D341Med (cell line): ENCODE data around the gene RGS17.
A peak's percentile ranks its signal among the peaks of the same experiment; 100 is the strongest.
"Not testable (repeated sequence)": the region's sequence is repeated elsewhere in the genome, so short reads cannot be mapped to it uniquely, and the experiment has no call there.

ENCODE experiments used
- DNase-seq: peaks from one replicate; pipeline ENCODE4 v3.0.0; 2012; ENCODE audit warnings: low spot score

The RGS17 gene

DNA sequence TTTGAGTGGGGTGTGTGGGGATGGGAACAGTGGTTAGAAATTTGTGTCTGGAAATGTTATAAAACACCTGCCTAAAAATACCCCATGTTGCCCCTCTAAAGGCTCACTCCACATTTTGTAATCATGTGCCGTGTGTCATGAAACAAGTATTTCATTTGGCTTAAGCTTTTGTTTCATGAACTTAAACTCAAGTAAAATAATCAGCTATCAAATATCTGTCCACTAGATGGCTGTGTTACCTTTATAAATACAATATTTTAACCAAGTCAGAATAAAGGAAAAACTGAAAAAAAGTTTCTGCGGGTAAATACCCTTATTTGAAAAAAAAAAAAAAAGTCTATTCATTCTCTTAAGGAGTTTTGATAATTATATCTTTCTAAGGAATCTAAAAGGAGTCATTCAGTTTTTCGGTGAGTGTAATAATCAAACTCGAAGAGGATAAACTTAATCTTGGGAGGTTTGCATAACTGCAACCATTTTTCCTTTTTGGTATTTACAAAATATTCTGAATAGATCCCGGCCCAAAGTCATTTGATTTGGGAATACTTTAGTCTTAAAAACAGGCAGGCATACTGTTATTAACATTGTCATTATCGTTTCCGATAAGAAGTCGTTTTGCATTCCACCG lies 98.7 kb downstream of the RGS17 start:
- DNase-seq = no peak

DNA sequence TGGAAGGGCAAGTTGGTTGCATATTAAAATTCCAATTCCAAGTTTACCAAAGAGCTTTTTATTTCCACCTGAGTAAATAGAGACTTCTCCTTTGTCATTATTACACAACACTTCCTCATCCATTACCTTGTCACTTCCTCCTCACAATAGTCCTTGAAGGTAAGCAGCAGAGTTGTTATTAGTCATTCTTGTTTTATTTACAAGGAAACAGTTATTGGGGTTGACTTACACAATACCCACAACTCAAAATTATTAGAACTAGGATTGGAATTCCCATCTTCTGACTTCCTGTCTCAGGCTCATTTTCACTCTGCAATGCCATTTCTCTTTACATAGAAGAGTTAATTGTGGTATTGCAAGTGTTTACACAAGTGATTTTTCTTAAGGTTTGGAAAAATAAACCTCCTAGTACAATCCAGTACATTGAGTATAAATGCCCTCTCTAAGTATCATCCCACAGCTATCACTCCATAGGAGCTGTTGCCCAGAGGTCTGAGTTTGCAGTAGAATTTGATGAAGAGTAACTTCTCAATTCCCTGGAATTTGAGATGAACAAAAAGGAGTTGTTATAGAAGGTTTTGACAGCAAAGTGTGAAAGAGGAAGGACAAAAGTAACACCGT lies 99.6 kb downstream of the RGS17 start:
- DNase-seq = no peak

DNA sequence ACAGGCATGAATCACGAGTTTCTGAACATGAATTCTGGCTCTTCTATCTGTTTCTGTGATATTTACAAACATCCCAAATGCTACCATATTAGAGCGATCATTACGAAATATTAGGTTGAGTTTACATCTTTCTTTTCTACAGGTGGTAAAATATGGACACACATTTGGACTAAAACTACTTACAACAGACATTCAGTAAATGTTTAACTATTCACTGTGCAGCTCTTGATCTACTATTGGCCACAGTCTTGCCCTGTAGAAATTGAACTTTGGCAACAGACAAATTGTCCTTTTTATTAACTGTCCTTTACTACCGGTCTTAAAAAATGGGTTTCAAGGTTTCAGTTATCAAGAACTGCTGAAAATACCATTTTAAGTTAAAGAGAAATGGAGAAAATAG lies 102.1 kb downstream of the RGS17 start:
- DNase-seq = no peak

DNA sequence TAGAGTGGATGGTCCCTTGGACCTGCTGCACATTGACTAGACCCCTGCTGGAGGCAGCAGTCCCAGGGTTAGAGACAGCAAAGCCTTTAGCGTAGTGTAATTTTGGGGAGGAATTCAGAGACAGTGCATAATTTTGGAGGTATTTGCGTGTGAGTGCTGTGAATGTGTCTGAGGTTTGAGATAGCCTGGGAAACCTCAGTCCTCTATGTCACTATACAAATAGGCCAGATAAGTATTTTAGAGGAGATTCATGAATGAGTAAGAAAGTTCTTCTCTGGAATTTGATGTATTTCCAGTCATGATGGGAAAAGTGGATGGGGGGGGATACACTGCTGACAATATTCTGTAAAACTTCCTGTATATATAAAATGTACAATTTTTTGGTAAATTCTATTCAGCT lies 102.8 kb downstream of the RGS17 start:
- DNase-seq = no peak

DNA sequence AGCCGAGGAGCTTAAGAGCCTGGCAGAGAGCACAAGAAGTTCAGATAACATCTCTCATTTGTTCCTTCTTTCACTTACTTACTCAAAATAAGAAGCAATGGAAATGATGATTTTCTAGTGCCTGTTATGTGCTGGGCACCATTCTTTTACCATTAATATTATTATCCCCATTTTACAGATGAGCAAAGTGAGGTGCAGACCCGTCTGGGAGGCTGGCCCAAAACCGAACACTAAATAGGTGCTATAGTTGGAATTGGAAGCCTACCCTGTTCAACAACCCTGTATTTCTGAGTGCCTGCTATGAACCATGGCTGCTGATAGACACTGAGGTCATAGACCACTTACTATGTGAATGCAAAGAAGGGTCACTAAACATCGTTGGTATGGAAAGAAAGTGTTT lies 103.6 kb downstream of the RGS17 start:
- no peak for DNase-seq

DNA sequence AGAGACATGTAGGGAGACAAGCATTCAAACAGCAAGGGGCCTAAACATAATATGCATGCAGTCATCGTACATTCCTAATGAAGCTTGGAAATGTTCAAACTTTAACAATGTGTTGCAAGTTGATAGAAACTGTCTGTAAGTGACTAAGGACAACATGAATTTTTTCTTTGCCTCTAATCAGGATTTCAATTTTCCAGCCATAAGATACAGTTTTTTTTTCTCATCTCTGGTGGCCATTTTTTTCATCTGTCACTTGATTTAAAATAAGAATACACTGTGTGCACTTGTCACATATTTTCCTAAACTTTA lies 106.4 kb downstream of the RGS17 start:
- no peak for DNase-seq

DNA sequence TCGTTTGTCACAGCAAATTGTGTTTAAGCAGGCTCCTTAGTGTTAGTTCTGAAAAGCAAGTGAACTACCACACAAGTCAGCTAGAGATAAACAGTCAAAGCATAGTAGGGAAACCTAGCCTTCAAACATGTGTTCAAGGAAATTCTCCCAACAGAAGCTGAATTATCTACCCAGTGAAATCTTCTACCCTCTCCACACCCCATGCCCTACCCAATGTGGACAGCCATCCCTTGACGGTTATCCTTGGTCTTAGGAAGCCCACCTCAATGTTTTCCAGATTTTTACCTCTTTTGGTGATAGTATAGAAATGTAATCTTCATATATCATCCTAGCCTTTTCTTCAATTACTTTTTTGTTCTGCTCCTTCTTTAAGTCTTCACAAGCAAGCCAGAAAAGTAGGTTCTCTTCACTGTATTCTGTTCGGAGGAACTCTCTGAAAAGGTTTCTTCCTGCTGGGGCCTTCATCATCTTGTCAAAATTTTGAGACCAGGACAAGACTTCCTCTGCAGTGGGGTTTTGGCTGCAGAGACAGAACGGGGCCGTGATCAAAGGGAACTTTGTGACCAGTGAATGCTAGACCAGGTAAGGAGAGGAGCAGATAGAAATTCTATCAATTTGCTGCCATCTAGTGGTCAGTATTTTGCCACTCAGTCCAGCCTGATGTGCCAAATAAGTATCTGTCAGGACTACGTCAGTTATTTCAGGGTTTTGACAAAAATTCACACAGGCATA lies 106.9 kb downstream of the RGS17 start:
- peak; percentile 60 for DNase-seq

DNA sequence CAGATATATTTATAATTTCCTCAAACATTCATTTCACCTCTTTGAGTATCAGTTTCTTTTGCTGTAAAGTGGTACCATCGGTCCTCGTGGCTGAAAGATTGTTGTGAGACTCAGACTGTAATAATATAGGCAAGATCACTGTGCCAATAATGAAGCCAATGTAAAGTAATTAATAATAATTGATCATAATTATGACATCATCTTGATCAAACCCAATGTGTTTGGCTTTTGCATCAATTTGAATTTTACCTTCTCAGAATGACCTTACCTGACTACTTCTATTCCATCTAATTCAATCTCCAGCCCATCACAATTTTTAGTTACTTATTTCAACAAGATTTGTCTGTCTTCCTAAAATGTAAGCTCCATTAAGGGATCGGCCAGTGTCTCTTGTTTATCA lies 112.7 kb downstream of the RGS17 start:
- DNase-seq = no peak

DNA sequence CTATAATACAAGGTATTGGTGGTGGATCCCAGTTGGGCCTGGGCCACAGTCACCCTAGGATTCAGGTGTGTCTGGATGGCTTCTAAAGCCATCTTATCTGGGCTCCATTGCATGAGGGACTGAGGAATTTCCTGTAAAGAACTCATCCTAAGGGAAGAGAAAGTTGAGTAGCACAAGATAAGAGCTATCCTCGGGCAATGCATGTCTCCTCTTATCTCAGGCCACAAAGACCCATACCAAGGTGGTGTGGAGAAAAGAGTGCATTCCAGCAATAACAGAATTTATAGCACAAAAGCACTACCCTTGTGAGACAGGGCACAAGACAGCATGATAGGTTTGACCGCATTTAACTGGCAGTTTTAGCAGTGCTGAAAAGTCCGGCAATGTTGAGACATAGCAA lies 114.2 kb downstream of the RGS17 start:
- DNase-seq = no peak

DNA sequence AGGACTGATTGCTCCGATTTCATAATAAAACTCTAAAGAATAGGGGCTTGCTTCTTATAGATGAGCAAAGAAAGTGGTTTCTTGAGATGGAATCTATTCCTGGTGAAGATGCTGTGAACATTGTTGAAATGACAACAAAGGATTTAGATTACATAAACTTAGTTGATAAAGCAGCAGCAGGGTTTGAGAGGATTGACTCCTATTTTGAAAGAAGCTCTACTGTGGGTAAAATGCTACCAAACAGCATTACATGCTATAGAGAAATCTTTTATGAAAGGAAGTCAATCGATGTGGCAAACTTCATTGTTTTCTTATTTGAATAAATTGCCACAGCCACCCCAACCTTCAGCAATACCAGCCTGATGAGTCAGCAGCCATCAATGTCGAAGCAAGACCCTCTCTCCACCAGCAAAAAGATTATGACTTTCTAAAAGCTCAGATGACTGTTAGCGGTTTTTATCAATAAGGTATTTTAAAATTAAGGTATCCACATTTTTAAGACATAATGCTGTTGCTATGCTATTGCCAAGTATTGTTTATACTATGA lies 115.9 kb downstream of the RGS17 start:
- DNase-seq = no peak

DNA sequence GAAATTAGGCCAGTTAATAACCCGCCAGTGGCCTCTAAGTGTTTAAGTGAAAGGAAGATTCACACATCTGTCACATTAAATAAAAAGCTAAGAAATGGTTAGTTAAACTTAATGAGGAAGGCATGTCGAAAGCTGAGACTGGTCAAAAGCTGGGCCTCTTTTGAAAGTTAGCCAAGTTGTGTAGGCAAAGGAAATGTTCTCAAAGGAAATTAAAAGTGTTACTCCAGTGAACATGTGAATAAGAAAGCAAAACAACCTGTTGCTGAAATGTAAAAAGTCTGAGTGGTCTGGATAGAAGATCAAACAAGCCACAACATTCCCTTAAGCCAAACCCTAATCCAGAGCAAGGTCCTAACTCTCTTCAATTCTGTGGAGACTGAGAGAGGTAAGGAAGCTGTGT lies 117.6 kb downstream of the RGS17 start:
- DNase-seq = no peak

DNA sequence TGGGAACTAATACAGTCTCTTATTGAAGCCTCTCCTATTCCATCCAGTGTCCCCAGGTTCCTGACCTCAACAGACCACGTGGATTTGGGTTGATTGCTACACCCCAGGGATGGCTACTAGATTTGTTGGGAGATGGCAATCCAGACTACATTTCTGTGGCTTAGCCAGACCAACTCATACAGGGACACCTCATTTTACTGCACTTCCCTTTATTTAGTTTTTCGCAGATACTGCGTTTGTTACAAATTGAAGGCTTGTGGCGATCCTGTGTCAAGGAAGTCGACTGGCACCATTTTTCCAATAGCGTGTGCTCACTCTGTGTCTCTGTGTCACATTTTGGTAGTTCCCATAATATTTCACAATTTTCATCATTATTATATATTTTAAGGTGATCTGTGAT lies 118.2 kb downstream of the RGS17 start:
- no peak for DNase-seq

DNA sequence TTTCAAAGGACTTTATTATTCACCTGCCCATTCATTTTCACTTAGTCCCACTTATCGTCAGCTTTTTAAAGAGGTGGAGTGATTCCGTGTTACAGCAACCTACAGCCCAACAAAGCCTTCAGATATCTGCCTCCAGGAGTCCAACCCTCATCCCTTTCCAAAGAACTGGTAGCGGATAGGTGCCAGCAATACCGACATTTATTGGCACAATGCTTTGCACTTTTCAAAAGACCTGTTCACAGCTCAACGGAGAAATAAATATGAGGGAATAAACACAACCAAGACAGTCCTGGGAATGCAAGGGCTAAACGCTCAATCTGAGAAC lies 127.8 kb downstream of the RGS17 start:
- DNase-seq = peak; percentile 21

DNA sequence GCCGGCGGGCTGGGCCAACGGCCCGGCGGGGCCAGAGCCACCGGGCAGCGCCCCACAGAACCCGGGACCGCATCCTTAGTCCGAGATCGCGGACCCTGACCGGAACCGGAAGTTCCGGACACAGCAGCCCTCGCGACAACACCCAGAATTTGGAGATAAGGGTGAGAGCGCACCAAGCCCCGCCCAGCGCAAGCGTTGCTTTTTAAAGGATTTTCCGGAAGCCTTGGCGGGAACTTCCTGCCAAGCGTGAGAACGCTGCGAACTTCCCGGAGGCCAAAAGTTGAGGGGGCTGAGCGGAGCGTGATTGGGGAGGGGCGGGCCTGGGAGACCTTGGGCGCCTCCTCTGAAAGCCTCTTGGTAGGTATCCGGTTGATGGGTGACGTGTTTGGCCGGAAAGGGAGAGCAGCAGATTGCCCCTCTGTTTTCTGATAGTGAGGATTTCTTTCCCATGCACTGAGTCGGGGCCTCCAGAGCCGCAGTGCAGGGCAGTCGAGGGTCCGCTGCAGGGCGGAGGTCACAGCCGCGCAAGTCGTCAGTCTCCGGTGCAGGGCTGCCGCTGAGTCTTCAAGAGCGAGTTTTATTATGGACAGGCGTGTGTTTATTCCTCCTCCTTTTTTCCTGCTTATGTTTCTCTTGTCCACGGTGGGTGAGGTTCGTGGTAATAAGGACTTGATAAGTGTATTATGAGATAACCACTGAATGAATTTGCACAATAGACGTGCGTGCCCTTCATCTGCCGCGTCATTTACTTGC lies 128.3 kb downstream of the RGS17 start, which contains the start of gene MTRF1L:
MTRF1L (minus strand) TSS at position 97 of the 753 bp plus-strand sequence; CDS start at position 73, 24 bp downstream.
- peak; percentile 92 for DNase-seq

DNA sequence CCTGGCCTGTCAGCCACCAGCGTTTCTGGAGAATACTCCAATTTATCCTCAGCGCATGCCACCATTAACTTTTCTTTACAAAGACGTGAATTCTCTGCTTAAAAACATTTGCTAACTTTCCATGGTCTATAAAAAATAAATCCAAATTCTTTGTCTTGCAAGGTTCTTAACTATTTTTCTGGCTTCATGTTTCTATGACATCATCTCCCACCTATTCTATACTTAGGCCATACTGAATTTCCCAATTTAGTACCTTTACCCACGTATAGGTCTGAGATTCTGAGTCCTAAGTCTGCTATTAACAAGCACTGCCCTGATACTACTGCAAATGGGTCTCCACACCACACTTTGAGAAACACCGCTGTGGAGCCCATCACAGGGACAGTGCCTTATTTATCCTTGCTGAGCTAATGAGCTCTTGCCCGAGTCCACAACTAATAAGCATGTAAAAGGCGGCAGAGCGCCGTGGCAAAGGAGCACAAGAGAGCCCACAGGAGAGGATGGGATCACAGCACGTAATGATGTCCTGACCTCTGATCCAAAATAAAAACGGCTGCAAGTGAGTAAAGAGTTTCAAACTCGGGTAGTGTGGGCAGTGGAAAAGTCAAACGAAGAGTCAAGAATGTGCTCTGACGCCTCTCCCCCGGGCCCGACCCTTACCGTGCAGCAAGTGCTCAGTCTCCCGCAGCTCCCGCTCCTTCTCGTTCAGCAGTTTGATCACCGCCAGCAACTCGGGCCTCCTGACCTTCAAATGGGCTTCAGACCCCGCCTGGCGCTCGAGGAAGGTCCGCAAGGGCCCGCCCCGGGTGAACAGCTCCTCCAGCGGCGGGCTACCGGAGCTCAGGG lies 129.1 kb downstream of the RGS17 start:
- peak; percentile 29 for DNase-seq

DNA sequence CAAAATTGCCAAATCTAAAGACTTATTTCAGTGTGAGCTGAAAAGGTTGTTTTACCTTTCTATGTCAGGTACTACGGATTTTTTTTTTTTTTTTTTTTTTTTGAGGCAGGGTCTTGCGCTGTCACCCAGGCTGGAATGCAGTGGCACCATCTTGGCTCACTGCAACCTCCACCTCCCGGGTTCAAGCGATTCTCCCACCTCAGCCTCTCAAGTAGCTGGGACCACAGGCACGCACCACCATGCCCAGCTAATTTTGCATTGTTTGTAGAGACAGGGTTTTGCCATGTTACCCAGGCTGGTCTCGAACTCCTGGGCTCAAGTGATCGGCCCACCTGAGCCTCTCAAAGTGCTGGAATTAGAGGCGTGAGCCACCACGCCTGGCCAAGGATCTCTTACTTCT lies 130.3 kb downstream of the RGS17 start:
- DNase-seq = not testable (repeated sequence)

DNA sequence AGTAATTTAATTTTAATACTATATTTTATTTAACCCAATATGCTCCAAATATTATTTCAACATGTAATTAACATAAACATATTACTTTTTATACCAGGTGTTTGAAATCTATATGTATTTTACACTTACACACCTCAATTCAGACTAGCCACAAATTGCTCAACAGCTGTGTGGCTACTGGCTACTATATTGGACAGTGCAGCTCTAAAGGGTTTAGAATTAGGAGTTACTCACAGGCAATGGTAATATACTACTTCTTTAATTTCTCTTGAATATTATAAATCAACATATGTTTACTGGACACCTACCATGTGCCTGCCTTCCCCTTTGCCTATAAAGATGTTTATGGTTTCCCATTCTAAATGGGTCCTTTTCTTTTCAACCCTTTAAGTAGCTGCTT lies 130.8 kb downstream of the RGS17 start:
- DNase-seq = no peak

DNA sequence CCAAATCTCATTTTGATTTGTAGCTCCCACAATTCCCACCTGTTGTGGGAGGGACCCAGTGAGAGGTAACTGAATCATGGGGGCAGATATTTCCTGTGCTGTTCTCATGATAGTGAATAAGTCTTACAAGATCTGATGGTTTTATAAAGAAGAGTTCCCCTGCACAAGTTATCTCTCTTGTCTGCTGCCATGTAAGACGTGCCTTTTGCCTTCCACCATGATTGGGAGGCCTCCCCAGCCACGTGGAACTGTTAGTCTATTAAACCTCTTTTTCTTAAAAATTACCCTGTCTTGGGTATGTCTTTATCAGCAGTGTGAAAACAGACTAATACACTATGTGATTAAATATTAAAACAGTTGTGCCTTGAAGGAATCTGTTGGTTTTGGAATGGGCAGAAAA lies 131.5 kb downstream of the RGS17 start:
- DNase-seq = not testable (repeated sequence)

DNA sequence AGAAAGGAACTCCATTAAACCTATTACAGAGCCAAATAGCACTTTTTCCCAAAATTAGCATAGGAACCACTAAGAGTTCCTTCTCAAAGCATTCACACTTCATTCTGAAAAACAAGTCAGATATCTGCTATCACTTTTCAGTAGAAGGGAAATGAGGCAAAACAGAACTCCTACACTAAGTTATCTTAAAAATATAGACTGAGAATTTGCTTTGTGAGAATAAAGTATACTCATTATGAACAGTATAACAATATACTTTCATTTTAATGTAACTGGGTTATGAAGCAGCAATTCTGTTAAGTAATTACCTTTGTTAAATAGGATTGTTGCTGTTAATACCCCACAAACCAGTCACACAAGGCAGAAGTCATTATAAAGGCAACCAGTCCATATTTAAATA lies 137.2 kb downstream of the RGS17 start:
- no peak for DNase-seq

DNA sequence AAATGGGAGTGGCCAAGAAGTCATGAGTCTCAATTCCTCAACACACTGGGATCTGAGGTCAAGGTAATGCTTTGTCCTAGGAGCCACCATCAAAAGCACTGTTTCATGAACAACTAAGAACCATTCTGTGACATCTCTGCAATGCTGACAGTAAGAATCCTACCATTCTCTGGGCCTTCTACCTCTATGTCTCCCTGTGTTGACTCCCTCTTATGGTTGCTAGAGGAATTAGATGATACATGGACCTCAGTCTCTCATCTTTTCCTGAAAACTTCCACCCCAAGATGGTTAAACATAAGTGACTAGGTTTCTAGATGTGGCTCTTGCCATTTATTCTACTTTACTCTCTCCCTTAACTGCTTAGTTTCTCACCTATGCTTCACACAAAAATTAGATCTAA lies 137.7 kb downstream of the RGS17 start:
- DNase-seq = peak; percentile 20

DNA sequence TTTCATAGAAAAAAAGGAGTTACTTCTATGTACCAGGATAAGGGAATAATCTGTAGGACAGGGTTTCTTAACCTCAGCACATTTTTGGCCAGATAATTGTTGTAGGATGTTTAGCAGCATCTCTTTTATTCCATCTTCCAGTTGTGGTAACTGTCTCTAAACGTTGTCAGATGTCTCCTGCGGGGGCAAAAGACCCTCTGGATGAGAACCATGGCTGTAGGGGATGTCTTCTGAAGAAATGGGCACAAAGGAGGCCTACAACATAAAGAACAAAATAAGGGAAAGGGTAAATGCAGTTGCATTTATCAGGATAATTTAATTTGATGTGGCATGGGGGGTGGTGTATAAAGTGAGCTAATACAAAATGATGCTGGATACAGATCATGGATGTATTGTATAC lies 144.1 kb downstream of the RGS17 start:
- DNase-seq = no peak

DNA sequence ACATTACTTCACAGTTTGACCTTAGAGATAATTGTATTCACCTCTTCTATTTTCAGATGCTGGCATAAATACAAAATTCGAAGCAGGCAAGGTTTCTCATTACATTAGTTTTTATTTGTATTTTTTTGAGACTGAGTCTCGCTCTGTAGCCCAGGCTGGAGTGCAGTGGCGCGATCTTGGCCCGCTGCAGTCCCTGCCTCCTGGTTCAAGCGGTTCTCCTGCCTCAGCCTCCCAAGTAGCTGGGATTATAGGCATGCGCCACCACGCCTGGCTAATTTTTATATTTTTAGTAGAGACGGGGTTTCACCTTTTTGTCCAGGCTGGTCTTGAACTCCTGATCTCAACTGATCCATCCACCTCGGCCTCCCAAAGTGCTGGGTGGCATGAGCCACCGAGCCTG lies 145.8 kb downstream of the RGS17 start:
- not testable (repeated sequence) for DNase-seq
